ENCODE results near the gene ZDHHC1. TPM values are rescaled to one million over a fixed set of nuclear protein-coding genes. Genes with fewer than 3 reads are reported as not detected.

ZDHHC1 gene
- polyA plus RNA-seq, 3 donors: 3.3 to 14.2 (median 6.0) TPM

GRCh38 chr16:67395105-67395457, 21.2 kb downstream of the ZDHHC1 start:
- H3K4me1 ChIP-seq (ENCODE audit: control insufficient read depth in 1 of 2, insufficient read depth in 2 of 2, low read length in 2 of 2): peaks cover 69 to 75% of the 10 kb centered on the region in 2 donors
- no peak for TF ChIP-seq CTCF (IDR thresholded peaks at IDR 0.05)

GRCh38 chr16:67394155-67395104, 21.8 kb downstream of the ZDHHC1 start:
- intact Hi-C loops (cut with micrococcal nuclease): loop anchor here (5.0 kb wide), 3 partner anchors 47 to 117 kb away; partner anchors contain the start of gene PLEKHG4 (in 1 of the 2)
- peak overlapping the region; percentile 42 to 78 (median 77) for H3K4me3 ChIP-seq (replicated peaks in 1 of 3; ENCODE audit: low read depth in 2 of 3, low read length in 3 of 3)
- no peaks in the 10 kb centered on the region for H3K79me2 ChIP-seq (ENCODE audit: insufficient read depth, low read length)
- peak; percentile 74 to 77 (median 76) for DNase-seq
- peak overlapping the region; percentile 71 for H3K9ac ChIP-seq (ENCODE audit: insufficient read depth, low read length, poor library complexity, severe bottlenecking)
- peak overlapping the region; percentile 73 to 93 (median 86) for H3K27ac Mint-ChIP-seq
- peak overlapping the region; percentile 87 for H3K4me2 ChIP-seq (replicated peaks; ENCODE audit: extremely low read depth, low read length, poor library complexity, severe bottlenecking)
- H3K4me1 ChIP-seq (ENCODE audit: control insufficient read depth in 1 of 2, insufficient read depth in 2 of 2, low read length in 2 of 2): peaks cover 76 to 80% of the 10 kb centered on the region in 2 donors
- peaks cover 14 to 47% (median 26%) of the 10 kb centered on the region in 3 donors for H3K27me3 Mint-ChIP-seq (ENCODE audit: low read depth in 3 of 3)
- no peaks in the 10 kb centered on the region for H3K36me3 ChIP-seq (replicated peaks in 1 of 2; ENCODE audit: control insufficient read depth in 1 of 2, insufficient read depth in 2 of 2, low read length in 2 of 2)
- peaks cover 8 to 13% of the 10 kb centered on the region in 2 donors for H3K36me3 Mint-ChIP-seq
- no peaks in the 10 kb centered on the region for H3K9me3 ChIP-seq (replicated peaks in 1 of 2; ENCODE audit: control insufficient read depth in 1 of 2, insufficient read depth in 1 of 2, low read length in 2 of 2)
- peaks cover 63% of the 10 kb centered on the region for H3K4me1 Mint-ChIP-seq
- peaks cover 0 to 19% of the 10 kb centered on the region in 2 donors for H3K27me3 ChIP-seq (ENCODE audit: control insufficient read depth in 2 of 2, insufficient read depth in 2 of 2, low read length in 2 of 2)
- TF ChIP-seq CTCF (IDR thresholded peaks at IDR 0.05): no peak
- H3K4me3 Mint-ChIP-seq: peak overlapping the region; percentile 83 to 92
- WGBS (ENCODE audit: insufficient coverage): 4% methylated on average over 82 of the region's 88 CpGs
- H4K20me1 ChIP-seq (ENCODE audit: insufficient read depth, low read length): peaks cover 47% of the 10 kb centered on the region
- peaks cover 0 to 8% (median 0%) of the 10 kb centered on the region in 7 donors for H3K9me3 Mint-ChIP-seq
- peak overlapping the region; percentile 63 to 80 for H3K27ac ChIP-seq (ENCODE audit: low read depth in 1 of 2, low read length in 2 of 2)
- peak overlapping the region; percentile 88 for H2AFZ ChIP-seq (ENCODE audit: insufficient read depth, low read depth, low read length, poor library complexity, severe bottlenecking)

More at GRCh38 chr16:67395105-67395457, 21.2 kb downstream of the ZDHHC1 start:
- peak overlapping the region; percentile 78 to 87 for H3K4me3 Mint-ChIP-seq
- 8% methylated on average over 2 of the region's 10 CpGs for WGBS (ENCODE audit: insufficient coverage)
- H3K4me1 Mint-ChIP-seq: peaks cover 57% of the 10 kb centered on the region
- peak overlapping the region; percentile 42 to 78 (median 77) for H3K4me3 ChIP-seq (replicated peaks in 1 of 3; ENCODE audit: low read depth in 2 of 3, low read length in 3 of 3)
- H3K9ac ChIP-seq (ENCODE audit: insufficient read depth, low read length, poor library complexity, severe bottlenecking): peak overlapping the region; percentile 71
- H3K36me3 Mint-ChIP-seq: peaks cover 4 to 8% of the 10 kb centered on the region in 2 donors
- H3K27ac Mint-ChIP-seq: peak overlapping the region; percentile 54 to 91 (median 85)
- peak overlapping the region; percentile 88 for H2AFZ ChIP-seq (ENCODE audit: insufficient read depth, low read depth, low read length, poor library complexity, severe bottlenecking)
- H3K9me3 ChIP-seq (replicated peaks in 1 of 2; ENCODE audit: control insufficient read depth in 1 of 2, insufficient read depth in 1 of 2, low read length in 2 of 2): no peaks in the 10 kb centered on the region
- no peaks in the 10 kb centered on the region for H3K36me3 ChIP-seq (replicated peaks in 1 of 2; ENCODE audit: control insufficient read depth in 1 of 2, insufficient read depth in 2 of 2, low read length in 2 of 2)
- peaks cover 40% of the 10 kb centered on the region for H4K20me1 ChIP-seq (ENCODE audit: insufficient read depth, low read length)
- peaks cover 14 to 49% (median 25%) of the 10 kb centered on the region in 3 donors for H3K27me3 Mint-ChIP-seq (ENCODE audit: low read depth in 3 of 3)
- H3K27ac ChIP-seq (ENCODE audit: low read depth in 1 of 2, low read length in 2 of 2): peak overlapping the region; percentile 63 to 80
- peak in 2 of 3 donors; percentile 57 to 73 for DNase-seq
- peaks cover 0 to 8% (median 0%) of the 10 kb centered on the region in 7 donors for H3K9me3 Mint-ChIP-seq
- H3K79me2 ChIP-seq (ENCODE audit: insufficient read depth, low read length): no peaks in the 10 kb centered on the region
- peak overlapping the region; percentile 87 for H3K4me2 ChIP-seq (replicated peaks; ENCODE audit: extremely low read depth, low read length, poor library complexity, severe bottlenecking)
- intact Hi-C loops (cut with micrococcal nuclease): loop anchor here (5.0 kb wide), 3 partner anchors 48 to 118 kb away; partner anchors contain the start of gene PLEKHG4 (in 1 of the 2)
- H3K27me3 ChIP-seq (ENCODE audit: control insufficient read depth in 2 of 2, insufficient read depth in 2 of 2, low read length in 2 of 2): peaks cover 0 to 19% of the 10 kb centered on the region in 2 donors
